ENCODE data around the gene CSNK2B.

The CSNK2B gene

DNA sequence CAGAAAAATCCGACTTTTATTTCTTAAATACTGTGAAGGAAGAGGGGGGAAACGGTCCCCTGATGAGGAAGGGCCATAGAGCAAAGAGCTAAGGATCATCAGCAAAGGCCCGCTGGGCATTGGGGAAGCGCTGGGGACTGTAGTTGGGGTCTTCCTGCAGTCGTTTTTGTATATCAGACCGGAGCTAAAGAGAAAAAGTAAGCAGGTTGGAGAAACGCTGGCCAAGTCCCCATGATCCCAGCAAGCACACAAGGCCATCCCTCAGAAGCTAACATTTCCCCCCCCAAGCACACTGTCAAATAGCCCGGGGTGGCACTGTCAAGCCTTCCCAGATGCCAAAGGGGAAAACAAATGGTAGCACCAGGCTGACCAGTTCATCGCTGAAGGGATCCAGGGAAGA is 26.8 kb upstream of the CSNK2B start:
- DNase-seq, result no peak

DNA sequence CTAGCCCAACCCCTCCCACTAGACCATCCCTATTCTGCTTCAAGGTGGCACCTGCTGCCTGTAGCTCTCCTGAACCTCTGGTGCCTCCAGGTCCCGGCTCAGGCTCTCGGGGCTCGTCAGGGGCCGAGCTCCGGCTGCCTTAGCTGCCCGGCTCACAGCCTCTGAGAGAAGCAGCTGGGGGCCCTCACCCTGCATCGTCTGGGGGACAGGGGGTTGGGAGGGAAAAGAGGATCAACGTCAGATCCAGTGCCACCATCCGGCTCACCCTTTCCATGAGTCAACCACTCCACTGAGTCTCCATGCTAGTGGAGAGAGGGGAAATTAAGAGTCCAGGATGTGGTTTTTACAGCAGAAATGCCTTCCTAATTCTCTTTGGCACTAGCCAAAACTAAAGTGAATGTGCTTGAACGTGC is 26.4 kb upstream of the CSNK2B start:
- DNase-seq, result no peak

DNA sequence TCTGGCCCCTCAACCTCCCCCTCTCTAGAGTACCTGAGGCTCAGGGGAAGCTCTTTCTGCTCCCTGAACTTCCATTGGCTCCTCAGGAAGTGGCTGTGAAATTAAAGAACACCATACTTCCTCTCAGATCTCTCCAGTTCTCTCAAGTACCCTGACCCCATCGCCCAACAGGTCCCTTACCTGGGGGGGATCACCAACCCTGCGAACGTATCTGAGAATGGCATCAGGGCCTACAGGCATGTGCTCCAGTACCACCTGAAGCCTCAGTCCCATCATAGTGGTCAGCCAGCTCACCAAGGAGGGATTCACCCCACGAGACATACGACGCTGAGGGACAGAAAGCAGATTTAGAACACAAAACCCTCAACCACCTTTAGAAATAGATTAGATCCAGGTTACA is 25.3 kb upstream of the CSNK2B start:
- DNase-seq, result no peak

DNA sequence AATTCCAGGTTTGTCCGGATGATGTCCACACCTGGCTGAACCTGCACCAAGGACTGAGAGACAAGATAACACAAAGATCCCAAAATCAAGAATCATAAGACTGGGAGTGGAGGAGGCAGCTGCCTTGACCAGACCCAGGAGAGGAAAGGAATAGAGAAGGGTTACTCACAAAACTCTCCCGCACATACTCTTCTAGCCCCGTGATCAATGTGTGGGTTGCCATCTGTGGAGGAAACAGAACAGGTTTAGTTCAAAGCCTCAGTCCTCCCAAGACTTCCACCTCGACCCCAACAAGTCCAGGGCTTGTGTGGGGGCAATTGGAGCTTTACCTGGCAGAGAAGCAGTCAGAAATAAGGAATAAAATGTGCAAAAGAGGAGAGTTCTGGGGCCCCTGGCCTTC is 24.5 kb upstream of the CSNK2B start:
- no peak for DNase-seq

DNA sequence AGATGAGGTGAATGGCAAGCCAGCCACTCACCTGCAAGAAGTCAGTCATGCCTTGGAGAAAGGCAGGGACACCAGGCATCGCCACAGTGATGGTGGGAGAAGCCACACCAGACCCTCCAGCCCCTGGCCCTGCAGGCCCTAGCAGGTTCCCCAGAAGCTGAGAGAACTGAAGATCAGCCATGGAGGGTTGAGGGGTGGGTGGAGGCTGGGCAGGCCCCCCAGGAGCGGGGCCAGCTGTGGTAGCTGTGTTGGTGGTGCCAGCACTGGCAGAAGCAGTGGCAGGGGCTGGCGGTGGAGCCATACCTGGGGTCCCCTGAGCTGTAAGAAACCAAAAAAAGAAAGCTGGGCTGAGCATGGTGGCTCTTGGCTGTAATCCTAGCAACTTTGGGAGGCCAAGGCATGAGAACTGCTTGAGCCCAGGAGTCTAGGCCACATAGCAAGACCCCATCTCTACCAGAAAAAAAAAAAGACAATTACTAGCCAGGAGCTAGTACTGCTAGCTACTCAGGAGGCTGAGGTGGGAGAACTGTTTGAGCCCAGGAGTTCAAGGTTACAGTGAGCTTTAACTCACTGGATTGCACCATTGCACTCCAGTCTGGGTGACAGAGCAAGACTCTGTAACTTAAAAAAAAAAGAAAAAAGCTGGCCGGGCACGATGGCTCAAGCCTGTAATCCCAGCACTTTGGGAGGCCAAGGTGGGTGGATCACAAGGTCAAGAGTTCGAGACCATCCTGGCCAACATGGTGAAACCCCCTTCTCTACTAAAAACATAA is 22.9 kb upstream of the CSNK2B start:
- no peak for DNase-seq

DNA sequence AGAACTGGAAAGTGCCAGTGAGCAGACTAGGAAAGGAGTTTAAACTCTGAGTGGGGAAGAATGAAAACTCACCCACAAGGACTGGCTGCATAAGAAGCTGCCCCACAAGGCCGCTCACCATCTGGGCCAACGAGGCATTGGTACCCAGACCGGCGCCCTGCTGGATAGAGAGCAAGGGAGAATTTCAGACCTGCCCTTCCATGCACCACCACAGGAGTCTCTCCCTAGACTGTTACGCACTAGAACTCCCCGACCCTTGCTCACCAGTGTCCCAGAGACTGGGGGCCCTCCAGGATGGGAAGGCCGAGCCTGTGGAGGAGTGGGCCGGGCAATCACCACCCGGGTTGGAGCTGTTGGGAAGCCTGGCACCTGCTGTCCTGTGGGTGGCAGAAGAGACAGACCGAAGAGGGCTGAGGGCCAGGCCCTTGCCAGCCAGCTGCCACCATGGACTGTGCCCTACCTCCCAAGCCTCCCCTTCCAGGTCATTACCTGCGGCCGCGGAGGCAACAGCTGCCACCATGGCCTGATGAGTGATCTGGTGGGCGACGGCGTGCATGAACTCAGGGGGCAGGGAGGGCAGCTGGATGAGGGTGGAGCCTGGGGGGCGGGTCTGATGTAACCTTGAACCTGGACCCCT is 21.9 kb upstream of the CSNK2B start:
- DNase-seq, result no peak

DNA sequence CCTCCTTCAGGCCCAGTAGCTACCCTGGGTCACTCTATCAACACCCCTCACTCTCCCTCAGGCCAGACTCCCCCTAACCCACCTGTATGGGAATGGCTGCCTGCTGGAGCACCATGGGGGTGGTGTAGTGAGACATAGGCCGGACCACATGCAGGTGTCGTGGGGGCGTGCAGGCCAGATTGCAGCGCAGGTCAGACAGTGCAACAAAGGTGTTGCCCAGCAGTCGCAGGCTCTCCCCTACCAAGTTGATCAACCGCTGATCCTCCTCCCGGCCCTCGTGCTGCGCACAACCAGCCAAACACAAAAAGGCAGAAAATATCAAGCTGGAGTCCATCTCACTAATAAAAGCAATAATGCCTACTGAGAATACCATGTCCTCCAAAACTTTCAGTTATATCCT is 20.6 kb upstream of the CSNK2B start:
- DNase-seq, result no peak

DNA sequence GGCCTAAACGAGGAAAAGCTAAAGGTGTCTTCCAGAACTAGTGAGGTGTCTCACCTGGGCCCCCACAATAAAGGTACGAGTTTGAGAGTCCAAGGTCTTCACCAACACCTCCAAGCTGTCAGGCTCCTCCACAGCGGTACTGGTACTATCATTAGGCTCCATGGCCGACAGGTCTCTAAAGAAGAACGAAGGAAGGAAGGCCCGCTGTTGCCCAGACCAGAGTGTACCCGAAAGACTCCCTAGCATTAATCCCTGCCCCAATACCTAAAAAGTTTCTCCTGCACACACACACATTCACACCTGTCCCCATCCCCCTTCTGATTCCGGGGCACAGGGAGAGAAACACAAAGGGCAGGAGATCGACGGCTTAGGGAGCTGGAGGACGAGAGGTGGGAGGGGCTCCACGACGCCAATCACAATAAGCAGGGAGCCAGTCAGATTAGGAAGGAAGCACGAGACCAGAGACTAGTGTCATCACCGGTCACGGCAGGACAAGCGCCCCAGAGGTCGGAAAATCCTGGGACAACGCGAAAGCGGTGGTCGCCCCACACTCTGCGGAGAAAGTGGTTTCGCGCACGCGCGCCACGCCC is 14.2 kb upstream of the CSNK2B start:
- peak; percentile 65 for DNase-seq

DNA sequence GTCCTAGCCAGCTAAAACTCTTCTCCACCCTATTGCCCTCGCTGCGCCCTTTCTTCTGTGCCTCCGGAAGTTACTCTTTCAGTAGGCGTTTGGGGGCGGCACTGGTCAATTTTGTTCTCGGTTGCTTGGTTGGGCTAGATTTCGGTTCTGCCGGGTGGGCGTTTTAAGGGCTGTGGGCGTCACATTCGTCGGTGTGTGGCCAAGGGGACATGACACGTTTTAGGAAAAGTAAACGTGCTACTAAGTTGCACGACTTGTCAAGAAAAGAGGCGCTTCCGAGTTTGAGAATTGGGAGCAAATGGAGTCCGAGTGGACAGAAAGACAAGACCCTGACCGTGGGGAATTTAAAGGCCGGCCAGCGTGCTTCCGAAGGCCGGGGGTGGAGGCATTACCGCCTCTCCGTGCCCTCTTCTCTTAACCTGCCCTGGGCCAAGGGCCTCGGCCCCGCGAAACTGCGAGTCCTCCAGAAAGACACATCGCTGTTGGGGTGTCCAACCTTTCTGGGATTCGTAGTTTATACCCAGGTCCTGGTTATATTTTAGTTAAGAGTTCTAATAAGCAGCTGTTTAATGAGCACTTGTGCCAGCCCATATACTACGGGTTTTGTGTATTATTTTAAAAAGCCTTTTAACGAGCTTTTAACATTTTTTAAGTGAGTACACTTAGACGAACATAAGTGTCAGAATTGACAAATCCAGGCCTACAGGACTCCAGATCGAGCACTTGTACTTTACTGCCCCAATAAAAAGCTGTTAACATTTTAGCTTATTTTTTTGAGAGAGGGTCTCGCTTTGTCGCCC is 12.8 kb upstream of the CSNK2B start:
- DNase-seq, result no peak

DNA sequence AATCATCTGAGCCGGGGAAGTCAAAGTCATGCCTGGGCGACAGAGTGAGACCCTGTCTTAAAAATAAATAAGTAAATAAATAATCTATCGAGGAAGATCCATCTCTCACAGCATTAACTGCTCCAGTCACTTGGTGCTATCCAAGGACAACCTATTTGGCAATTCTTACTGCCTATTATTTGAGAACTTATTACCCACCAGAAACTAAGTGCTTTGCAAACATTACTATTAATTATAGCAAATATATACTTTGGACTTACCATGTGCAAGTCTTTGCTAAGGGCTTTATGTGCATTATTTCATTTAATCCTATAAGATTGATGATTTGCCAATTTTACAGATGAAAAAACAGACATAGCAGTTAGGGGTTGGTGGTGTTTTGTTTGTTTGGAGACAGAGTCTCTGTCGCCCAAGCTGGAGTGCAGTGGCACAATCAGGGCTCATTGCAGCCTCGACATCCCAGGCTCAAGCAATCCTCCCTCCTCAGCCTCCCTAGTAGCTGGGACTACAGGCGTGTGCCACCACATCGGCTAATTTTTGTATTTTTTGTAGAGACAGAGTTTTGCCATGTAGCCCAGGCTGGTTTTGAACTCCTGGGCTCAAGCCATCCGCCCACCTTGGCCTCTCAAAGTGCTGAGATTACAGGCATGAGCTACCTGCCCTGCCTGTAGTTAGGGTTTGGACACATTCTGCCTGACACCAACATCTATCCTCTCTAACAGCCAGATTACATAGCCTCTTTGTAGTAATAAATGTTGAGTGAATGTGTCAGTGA is 11.1 kb upstream of the CSNK2B start:
- DNase-seq, result no peak

DNA sequence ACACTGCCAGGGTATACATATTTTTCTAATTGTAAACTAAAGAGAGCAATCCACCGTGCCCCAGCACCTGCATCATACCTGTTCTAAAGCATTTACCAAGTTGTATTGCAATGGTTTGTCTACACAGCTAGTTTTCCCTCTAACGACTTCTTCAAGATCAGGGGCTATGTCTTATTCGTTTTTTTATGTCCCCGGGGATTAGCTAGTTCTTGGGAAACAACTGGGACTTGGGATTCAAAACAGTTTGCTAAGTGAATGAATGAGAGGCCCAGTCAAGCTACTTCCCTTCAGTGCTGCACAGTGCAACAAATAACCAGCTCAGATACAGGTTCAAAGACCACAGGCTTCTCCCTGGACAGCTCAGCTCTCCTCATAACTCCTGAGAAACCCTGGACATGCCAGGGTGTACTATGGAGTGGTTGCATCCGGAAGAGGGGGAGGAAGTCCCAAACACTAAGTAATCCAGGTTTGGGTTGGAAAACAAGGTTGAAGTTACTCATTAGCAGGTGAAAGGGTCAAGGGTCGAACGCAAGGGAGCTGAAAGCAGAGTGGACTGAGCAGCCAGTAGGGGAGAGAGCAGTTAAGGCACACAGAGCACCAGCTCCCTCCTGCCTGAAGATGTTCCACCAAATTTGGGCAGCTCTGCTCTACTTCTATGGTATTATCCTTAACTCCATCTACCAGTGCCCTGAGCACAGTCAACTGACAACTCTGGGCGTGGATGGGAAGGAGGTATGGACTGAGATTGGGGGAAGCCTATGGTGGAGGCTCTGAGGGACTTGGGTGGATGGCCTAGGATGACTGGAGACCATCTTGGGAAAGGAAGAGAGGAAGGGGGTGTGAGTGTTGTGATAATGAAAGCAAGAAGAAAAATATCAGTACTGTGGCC is 10.3 kb upstream of the CSNK2B start, which contains the start of gene APOM:
Gene APOM, plus strand, starts transcription at position 546 of the 889 bp plus-strand sequence. Its CDS starts 73 bp downstream, at position 619.
- no peak for DNase-seq

DNA sequence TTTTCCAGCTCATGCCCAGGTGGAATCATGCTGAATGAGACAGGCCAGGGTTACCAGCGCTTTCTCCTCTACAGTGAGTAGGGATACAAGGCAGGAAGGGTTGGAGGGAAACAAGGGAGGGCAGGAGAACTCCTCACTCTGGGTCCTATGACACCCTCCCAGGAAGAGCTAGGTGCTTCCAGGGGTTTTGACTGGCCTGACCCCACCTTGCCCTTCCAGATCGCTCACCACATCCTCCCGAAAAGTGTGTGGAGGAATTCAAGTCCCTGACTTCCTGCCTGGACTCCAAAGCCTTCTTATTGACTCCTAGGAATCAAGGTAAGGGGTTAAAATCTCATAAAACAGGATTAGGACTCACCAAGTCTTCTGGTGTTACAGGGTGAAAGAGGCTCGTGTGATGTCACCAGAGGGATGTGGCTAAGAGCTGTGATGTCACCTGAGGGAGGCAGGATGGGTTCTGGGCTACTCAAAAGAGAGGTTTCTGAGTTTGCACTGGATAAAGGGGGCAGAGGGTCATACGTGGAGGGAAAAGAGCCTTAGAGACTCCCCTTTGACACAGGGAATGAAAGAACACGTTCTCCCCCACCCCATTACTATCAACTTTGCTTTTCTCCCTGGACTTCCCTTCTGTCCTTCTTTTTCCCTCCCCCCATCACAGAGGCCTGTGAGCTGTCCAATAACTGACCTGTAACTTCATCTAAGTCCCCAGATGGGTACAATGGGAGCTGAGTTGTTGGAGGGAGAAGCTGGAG is 8.3 kb upstream of the CSNK2B start:
- DNase-seq, result no peak

DNA sequence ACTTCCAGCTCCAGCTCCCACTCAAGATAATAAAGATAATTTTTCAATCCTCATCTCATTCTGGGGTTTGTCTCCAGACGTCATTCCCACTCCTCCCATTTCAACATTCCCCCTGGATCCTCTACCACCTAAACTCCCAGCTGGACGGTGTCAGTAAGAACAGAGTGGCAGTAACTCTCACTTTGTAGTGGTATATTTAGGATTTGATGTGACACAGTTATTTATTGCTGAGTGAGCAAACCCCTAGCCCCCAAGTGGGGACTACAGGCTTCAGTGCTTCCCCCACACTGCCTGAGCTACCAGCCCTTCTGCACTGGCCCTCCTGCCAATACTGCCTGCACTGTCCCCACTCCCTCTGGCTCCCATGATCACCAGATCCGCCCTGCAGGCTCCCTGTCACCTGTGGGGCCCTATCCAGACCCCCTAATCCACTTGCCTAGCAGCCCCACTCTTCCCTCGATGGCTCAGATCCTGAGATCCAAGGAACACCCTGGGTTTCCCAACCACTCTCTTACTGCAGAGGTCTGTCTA is 7.7 kb upstream of the CSNK2B start:
- no peak for DNase-seq

DNA sequence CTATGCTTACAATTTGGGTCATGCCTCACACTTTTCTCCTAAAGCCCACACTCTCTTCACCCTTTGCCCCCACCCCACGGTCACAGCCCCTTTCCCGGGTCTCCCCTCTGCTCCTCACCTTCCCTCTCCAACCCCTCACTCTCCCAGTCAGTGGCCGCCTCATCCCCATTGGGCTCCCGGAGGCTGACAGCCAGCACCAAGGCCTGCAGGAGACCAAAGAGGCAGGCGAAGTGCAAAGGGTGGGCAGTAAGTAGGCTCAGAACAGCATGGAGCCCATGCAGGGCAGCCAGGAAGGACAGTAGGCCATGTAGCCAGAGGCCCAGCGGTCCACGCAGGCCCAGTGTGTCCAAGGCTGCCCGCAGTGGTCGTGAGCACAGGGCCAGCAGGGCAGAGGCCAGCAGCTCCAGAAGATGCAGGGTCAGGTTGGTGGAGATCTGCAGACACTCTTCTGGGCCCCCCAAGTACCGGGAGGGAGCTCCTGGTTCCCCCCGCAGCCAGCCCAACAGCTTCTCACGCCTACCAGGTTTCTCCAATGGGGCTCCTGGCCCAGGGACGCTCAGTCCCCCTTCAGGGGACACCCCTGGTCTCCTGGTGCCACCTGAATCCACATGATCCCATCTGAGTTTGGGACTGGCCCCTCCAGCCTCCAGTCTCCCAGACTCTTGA is 6.8 kb upstream of the CSNK2B start:
- DNase-seq, result no peak

DNA sequence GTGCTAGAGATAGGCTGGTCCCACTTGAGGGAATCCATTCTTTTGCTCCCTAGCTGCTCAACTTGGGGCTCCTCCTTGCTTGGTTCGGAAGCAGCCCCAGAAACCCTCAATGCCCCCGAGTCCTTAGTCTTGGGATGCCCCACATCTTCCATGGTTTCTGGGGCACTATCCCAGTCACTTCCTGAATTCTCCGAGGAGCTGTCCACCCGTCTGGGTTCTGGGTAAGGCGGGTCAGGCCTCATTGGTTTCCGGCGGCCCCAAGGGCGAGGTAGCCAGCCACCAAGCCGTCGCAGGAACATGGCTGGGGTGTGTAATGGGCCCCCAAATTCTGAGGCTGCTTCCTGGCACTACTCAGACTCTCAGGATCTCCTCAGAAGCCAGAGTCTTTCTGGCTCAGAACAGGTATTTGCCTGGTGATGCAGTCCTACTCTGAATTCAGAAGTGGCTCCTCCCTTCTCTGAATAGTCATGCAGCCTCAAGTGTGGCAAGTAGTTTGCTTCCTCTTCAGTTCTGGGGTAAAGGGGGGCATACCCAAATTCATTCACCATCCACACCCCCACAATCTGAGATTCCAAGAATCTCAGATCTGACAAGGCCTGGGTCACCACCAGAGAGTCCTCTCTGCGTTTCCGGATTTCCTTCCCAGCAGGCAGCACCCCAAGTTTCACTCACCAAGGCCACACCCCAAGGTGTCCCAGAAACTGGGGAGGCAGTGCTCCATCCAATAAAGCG is 6.1 kb upstream of the CSNK2B start:
- no peak for DNase-seq

DNA sequence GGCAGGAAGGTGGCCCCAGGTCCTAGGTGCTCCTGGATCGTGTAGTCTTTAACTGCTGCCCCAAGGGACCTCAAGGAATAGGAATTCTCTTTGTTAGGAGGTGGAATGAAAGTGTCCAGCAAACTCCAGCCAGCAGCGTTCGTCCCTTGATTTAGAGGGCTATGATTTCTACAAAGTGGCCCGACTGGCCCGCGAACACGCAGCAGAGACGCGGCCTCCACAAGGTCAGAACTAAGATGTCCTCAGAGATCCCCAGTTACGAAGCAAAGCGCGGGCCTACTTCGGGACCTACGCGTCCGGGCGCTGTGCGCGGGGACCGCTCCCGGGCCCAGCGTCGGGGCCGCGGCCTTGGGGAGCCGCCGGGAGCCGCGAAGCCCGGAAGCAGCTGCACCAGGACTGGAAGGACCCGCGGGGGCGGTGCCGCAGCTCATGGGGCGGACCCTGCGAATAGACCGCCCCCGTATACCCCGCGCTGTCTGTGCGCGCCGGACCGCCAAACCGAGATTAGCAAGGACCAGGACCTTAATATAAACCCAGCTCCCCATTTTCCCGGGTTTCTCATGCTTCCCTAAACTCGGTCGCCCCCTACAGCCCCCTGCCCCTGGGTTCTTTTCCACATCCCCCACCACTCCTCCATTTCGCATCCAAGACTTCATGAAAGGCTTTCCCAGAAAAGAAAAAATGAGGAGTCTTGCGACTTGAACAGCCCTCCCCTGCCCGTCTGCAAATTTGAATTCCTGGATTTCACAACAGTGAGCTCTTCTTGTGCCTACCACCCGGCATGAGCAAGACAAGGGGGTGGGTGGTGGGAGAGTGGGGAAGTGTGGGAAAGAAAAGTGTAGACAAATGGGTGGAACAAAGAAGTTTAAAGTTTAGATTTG is 5.3 kb upstream of the CSNK2B start, which contains the start of gene C6orf47:
Gene C6orf47, minus strand, starts transcription at position 398 of the 881 bp plus-strand sequence. CDS start 831 bp downstream, outside the sequence.
- peak; percentile 58 for DNase-seq

DNA sequence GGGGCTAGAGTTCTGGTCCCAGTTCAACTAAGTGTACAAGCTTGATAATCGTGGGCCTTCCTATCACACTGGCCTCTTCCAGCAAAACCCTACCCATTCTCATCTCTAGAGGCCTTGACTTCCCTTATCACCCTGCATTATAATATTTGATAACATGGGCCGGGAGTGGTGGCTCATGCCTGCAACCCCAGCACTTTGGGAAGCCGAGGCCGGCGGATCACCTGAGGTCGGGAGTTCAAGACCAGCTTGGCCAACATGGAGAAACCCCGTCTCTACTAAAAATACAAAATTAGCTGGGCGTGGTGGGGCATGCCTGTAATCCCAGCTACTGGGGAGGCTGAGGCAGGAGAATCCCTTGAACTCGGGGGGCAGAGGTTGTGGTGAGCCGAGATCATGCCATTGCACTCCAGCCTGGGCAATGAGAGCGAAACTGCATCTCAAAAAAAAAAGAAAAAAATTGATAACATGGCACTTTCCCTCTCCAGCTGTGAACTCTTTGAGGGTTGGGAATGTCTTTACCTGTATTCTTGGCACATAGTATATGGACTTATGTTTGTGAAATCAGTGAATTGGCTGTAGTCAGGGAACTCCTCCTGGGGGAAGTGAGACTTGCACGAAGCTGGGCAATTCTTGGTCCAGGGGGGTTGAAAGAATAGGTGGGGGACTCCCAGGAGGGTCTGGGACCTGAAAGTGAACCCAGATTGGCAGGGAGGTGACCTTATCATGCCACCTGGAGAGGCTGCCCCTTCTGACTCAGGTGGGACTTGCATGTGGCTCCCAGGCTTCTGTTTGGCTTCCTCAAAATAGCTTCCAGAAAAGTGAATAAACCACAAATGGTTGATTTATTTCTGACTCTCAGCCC is 4.4 kb upstream of the CSNK2B start:
- no peak for DNase-seq
